Fibroblast of lung (primary cell): ENCODE results near the gene NTRK3. TPM values are rescaled to one million over a fixed set of nuclear protein-coding genes. Genes with fewer than 3 reads are reported as not detected.

Experiments
- DNase-seq, 2 donors: peaks; one replicate each; pipeline versions ENCODE4 v3.0.0 to v3.0.0-alpha.2; 2010; ENCODE audit warnings: low read depth in 2 of 2
- H2AFZ ChIP-seq: 2 replicates; pipeline ENCODE4 v1.5.1; 2012; ENCODE audit warnings: low read length, control low read depth, inconsistent platforms
- H3K27ac ChIP-seq: 2 replicates; pipeline ENCODE4 v1.5.1; 2011; ENCODE audit warnings: low read length, control low read depth; ENCODE audit not compliant: insufficient read depth
- H3K27me3 ChIP-seq: 2 replicates; pipeline ENCODE4 v1.5.1; 2011; ENCODE audit warnings: mild to moderate bottlenecking, low read length; ENCODE audit not compliant: control insufficient read depth, insufficient read depth
- H3K36me3 ChIP-seq: 2 replicates; pipeline ENCODE4 v1.5.1; 2011; ENCODE audit warnings: low read length; ENCODE audit not compliant: control insufficient read depth, insufficient read depth
- H3K4me1 ChIP-seq: 2 replicates; pipeline ENCODE4 v1.5.1; 2011; ENCODE audit warnings: low read length; ENCODE audit not compliant: control insufficient read depth, insufficient read depth; ENCODE audit errors: extremely low read depth
- H3K4me2 ChIP-seq: 2 replicates; pipeline ENCODE4 v1.5.1; 2011; ENCODE audit warnings: low read length, control low read depth; ENCODE audit not compliant: insufficient read depth; ENCODE audit errors: extremely low read depth
- H3K4me3 ChIP-seq, 4 experiments: fragments of 200-600 bp in 1 of 4; sonication (generic) in 1 of 4; replicated peaks in 1 of 4; 2 replicates each; pipeline ENCODE4 v1.5.1; 2011 to 2016; ENCODE audit warnings: low read length in 4 of 4, low read depth in 3 of 4, mild to moderate bottlenecking in 3 of 4, control low read depth in 2 of 4, inconsistent platforms in 1 of 4, mixed read lengths in 1 of 4; ENCODE audit not compliant: insufficient read depth in 1 of 4; ENCODE audit errors: control extremely low read depth in 1 of 4
- H3K79me2 ChIP-seq: 2 replicates; pipeline ENCODE4 v1.5.1; 2012; ENCODE audit warnings: mild to moderate bottlenecking, low read length, inconsistent platforms; ENCODE audit not compliant: control insufficient read depth, insufficient read depth
- H3K9ac ChIP-seq: 2 replicates; pipeline ENCODE4 v1.5.1; 2011; ENCODE audit warnings: mild to moderate bottlenecking, low read length, control low read depth; ENCODE audit not compliant: insufficient read depth
- H3K9me3 ChIP-seq: 2 replicates; pipeline ENCODE4 v1.5.1; 2012; ENCODE audit warnings: low read depth, low read length; ENCODE audit not compliant: control insufficient read depth, insufficient read depth
- H4K20me1 ChIP-seq: 2 replicates; pipeline ENCODE4 v1.5.1; 2011; ENCODE audit warnings: low read length; ENCODE audit not compliant: control insufficient read depth, insufficient read depth; ENCODE audit errors: extremely low read depth
- EZH2 ChIP-seq: IDR thresholded peaks from 2 replicates; pipeline ENCODE4 v1.5.1; 2012; ENCODE audit warnings: low read length, control low read depth, mild to moderate bottlenecking; ENCODE audit errors: missing control alignments
- polyA minus RNA-seq: library from RNA; depleted of rRNA, polyadenylated mRNA; stranded (reverse); fragments of >200 nt; gene quantifications from 2 replicates; pipeline ENCODE4 v1.2.3, GENCODE V29; 2011; ENCODE audit warnings: low replicate concordance
- polyA plus RNA-seq, 2 donors: library from polyadenylated mRNA; depleted of rRNA in 1 of 2; stranded (reverse) in 1 of 2; unstranded in 1 of 2; fragments of >200 nt; gene quantifications; 2 replicates each; pipeline ENCODE4 v1.2.1, GENCODE V29; 2011 to 2012; ENCODE audit warnings: missing spikeins in 1 of 2
- total RNA-seq: library from RNA; depleted of rRNA; stranded (reverse); fragments of >200 nt; gene quantifications from 2 replicates; pipeline ENCODE4 v1.2.1, GENCODE V29; 2014
- TF ChIP-seq, protein P1 (sequence below), 2 donors: IDR thresholded peaks in 1 of 2; conservative IDR thresholded peaks in 1 of 2; 1 replicate in 1 of 2; 2 replicates in 1 of 2; pipeline ENCODE4 v1.5.1; 2011 to 2012; ENCODE audit warnings: low read length in 2 of 2, control low read depth in 1 of 2, inconsistent platforms in 1 of 2, low read depth in 1 of 2, mild to moderate bottlenecking in 1 of 2

Gene NTRK3
- total RNA-seq (0.77 TPM in 1 of 2 replicates, not detected in the other), polyA plus RNA-seq (0.06 and 0.17 TPM in 2 replicates), polyA minus RNA-seq (8.2 TPM in 1 of 2 replicates, not detected in the other)
- polyA plus RNA-seq (2012): 0.09 and 0.51 TPM in 2 replicates

DNA sequence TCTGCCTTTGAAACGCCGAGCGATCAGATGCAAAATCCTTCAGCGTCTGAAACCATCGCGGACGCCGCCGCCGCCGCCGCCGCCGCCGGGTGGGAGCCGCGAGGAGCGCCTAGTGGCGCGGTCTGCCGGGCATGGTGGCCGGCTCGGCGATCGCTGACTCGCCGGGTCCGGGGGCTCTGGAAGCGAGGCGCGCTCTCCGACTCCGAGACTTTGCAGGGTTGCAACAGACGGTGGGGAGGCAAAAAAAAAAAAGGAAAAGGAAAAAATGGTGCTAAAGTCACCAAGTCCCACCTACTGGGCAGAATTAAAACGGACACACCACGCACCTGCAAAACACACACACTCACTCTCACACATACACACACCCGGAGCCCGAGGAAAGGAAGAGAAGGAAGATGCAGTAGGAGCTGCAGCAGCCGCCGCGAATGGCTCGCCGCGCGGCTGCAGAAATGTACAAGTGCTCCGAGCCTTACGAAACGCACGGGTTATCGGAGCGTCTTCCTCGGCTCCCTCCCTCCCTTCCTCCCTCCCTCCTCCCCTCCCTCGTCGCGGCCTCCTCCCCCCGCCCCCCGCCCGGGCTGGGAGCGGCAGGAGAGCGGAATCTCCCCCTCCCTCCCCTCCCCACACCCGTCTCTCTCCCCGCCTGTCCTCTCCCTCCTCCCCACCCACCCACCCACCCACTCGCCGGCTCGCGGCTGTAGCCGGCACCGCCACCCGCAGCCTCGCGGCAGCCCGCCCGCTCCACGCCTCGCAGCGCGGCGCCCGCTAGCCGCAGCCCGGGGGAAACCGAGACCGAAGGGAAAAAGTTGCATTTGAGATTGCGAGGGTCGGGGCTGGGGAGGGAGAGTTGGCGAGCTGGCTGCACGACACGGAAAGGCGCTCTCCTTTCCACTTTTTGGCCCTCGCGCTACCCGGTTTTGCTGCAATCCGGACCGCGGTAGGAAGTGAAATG lies at the start of gene NTRK3:
Gene NTRK3, minus strand, starts transcription at position 461 of the 952 bp plus-strand sequence. CDS start 586 bp downstream, outside the sequence.
- Histone ChIP-seq H3K9me3 (no peaks in the 10 kb centered on the region), H3K27me3 (peaks cover 31% of the 10 kb centered on the region), H3K79me2 (no peaks in the 10 kb centered on the region), H3K4me1 (no peaks in the 10 kb centered on the region), H4K20me1 (no peaks in the 10 kb centered on the region), H3K9ac (no peak within 1 kb of the TSS), H3K36me3 (no peaks in the 10 kb centered on the region), H3K4me3 (peak within 1 kb of the TSS in 3 of 4 experiments; percentile 10 to 43 (median 37)), H3K4me2 (peak within 1 kb of the TSS; percentile 68), H3K27ac (no peak within 1 kb of the TSS), H2AFZ (no peak within 1 kb of the TSS)
- TF ChIP-seq EZH2: peak; percentile 76
- TF ChIP-seq, protein P1, sequence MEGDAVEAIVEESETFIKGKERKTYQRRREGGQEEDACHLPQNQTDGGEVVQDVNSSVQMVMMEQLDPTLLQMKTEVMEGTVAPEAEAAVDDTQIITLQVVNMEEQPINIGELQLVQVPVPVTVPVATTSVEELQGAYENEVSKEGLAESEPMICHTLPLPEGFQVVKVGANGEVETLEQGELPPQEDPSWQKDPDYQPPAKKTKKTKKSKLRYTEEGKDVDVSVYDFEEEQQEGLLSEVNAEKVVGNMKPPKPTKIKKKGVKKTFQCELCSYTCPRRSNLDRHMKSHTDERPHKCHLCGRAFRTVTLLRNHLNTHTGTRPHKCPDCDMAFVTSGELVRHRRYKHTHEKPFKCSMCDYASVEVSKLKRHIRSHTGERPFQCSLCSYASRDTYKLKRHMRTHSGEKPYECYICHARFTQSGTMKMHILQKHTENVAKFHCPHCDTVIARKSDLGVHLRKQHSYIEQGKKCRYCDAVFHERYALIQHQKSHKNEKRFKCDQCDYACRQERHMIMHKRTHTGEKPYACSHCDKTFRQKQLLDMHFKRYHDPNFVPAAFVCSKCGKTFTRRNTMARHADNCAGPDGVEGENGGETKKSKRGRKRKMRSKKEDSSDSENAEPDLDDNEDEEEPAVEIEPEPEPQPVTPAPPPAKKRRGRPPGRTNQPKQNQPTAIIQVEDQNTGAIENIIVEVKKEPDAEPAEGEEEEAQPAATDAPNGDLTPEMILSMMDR (conservative IDR thresholded peaks at IDR 0.05 in 1 of 2, IDR thresholded peaks at IDR 0.05 in 1 of 2; ENCODE audit: low read depth in 1 of 2, low read length in 2 of 2): no peak
- DNase-seq: peak; percentile 4 to 56

- no peak overlapping the region for H3K27ac ChIP-seq
- H3K4me2 ChIP-seq: no peak overlapping the region
- H3K27me3 ChIP-seq: no peaks in the 10 kb centered on the region
- H3K4me3 ChIP-seq: no peak overlapping the region
- H2AFZ ChIP-seq: no peak overlapping the region
- no peaks in the 10 kb centered on the region for H3K36me3 ChIP-seq
- no peaks in the 10 kb centered on the region for H4K20me1 ChIP-seq
- no peaks in the 10 kb centered on the region for H3K79me2 ChIP-seq
- H3K9ac ChIP-seq: no peak overlapping the region
- no peaks in the 10 kb centered on the region for H3K9me3 ChIP-seq
- no peak for DNase-seq
- TF ChIP-seq, protein P1 (conservative IDR thresholded peaks at IDR 0.05 in 1 of 2, IDR thresholded peaks at IDR 0.05 in 1 of 2; ENCODE audit: low read depth in 1 of 2, low read length in 2 of 2): no peak
- no peak for TF ChIP-seq EZH2
- H3K4me1 ChIP-seq: no peaks in the 10 kb centered on the region
Observed at GRCh38 chr15:88303395-88303794, 46.9 kb upstream of the NTRK3 start.

GRCh38 chr15:88302373-88302772 lies 45.8 kb upstream of the NTRK3 start:
- no peaks in the 10 kb centered on the region for H3K27me3 ChIP-seq
- no peaks in the 10 kb centered on the region for H3K36me3 ChIP-seq
- H3K79me2 ChIP-seq: no peaks in the 10 kb centered on the region
- no peak for DNase-seq
- H4K20me1 ChIP-seq: no peaks in the 10 kb centered on the region
- H3K4me3 ChIP-seq: no peak overlapping the region
- H3K4me1 ChIP-seq: no peaks in the 10 kb centered on the region
- no peak overlapping the region for H3K27ac ChIP-seq
- H2AFZ ChIP-seq: no peak overlapping the region
- TF ChIP-seq EZH2: no peak
- TF ChIP-seq, protein P1 (conservative IDR thresholded peaks at IDR 0.05 in 1 of 2, IDR thresholded peaks at IDR 0.05 in 1 of 2; ENCODE audit: low read depth in 1 of 2, low read length in 2 of 2): no peak
- no peaks in the 10 kb centered on the region for H3K9me3 ChIP-seq
- no peak overlapping the region for H3K9ac ChIP-seq
- no peak overlapping the region for H3K4me2 ChIP-seq
